ENCODE measurements around the gene CXXC1.

CXXC1 gene

GRCh38 chr18:50307738-50308470 lies 20.4 kb upstream of the CXXC1 start:
- peak overlapping the region; percentile 81 for H3K27ac ChIP-seq
- TF ChIP-seq CTCF (conservative IDR thresholded peaks at IDR 0.05; ENCODE audit: low read depth): no peak
- POLR2A ChIA-PET (ENCODE audit: low non-redundant PET): interaction anchor here (0.5 kb wide), 1 partner anchor 54 kb away, joined by 5 read pairs; no protein-coding TSS in a partner anchor
- CTCF ChIA-PET: interaction anchor here (0.7 kb wide), 1 partner anchor 29 kb away, joined by 4 read pairs; no protein-coding TSS in a partner anchor
- peak; percentile 82 for DNase-seq (ENCODE audit: low spot score)

GRCh38 chr18:50307400-50307737 lies 19.9 kb upstream of the CXXC1 start:
- POLR2A ChIA-PET (ENCODE audit: low non-redundant PET): interaction anchor here (0.5 kb wide), 1 partner anchor 54 kb away, joined by 5 read pairs; no protein-coding TSS in a partner anchor
- TF ChIP-seq CTCF (conservative IDR thresholded peaks at IDR 0.05; ENCODE audit: low read depth): no peak
- peak overlapping the region; percentile 81 for H3K27ac ChIP-seq
- no peak for DNase-seq (ENCODE audit: low spot score)
- CTCF ChIA-PET: no interaction called here

GRCh38 chr18:50306944-50307343 lies 19.5 kb upstream of the CXXC1 start:
- peak overlapping the region; percentile 81 for H3K27ac ChIP-seq
- ChIA-PET CTCF (no interaction called here), POLR2A (ENCODE audit: low non-redundant PET) (interaction anchor here (0.5 kb wide), 1 partner anchor 53 kb away, joined by 5 read pairs; no protein-coding TSS in a partner anchor)
- no peak for TF ChIP-seq CTCF (conservative IDR thresholded peaks at IDR 0.05; ENCODE audit: low read depth)
- no peak for DNase-seq (ENCODE audit: low spot score)

GRCh38 chr18:50301074-50301473 lies 13.6 kb upstream of the CXXC1 start:
- no peak overlapping the region for H3K27ac ChIP-seq
- ChIA-PET CTCF (no interaction called here), POLR2A (ENCODE audit: low non-redundant PET) (no interaction called here)
- no peak for DNase-seq (ENCODE audit: low spot score)
- TF ChIP-seq CTCF (conservative IDR thresholded peaks at IDR 0.05; ENCODE audit: low read depth): no peak

- TF ChIP-seq CTCF (conservative IDR thresholded peaks at IDR 0.05; ENCODE audit: low read depth): no peak
- DNase-seq (ENCODE audit: low spot score): no peak
- H3K27ac ChIP-seq: no peak overlapping the region
- ChIA-PET CTCF (no interaction called here), POLR2A (ENCODE audit: low non-redundant PET) (no interaction called here)
Measured at GRCh38 chr18:50299626-50300388, 12.3 kb upstream of the CXXC1 start.

GRCh38 chr18:50298443-50299284 lies 11.2 kb upstream of the CXXC1 start:
- no peak overlapping the region for H3K27ac ChIP-seq

More at GRCh38 chr18:50298443-50299284, 11.2 kb upstream of the CXXC1 start:
- CTCF ChIA-PET: no interaction called here
- POLR2A ChIA-PET (ENCODE audit: low non-redundant PET): no interaction called here
- DNase-seq (ENCODE audit: low spot score): no peak
- TF ChIP-seq CTCF (conservative IDR thresholded peaks at IDR 0.05; ENCODE audit: low read depth): no peak

All from RWPE1 (cell line).